Common myeloid progenitor, CD34-positive (primary cell): ENCODE measurements around the gene RTEL1.
"Not testable (repeated sequence)": the region's sequence is repeated elsewhere in the genome, so short reads cannot be mapped to it uniquely, and the experiment has no call there.

Source experiments
- CTCF ChIA-PET: fragments of 350-600 bp; sonication (Branson Sonifier 250); formaldehyde crosslinking; loops from one replicate; lab custom pipeline; 2021; ENCODE audit warnings: antibody characterized with exemption; lab: Charles Lee
- POLR2A ChIA-PET: fragments of 350-600 bp; sonication (Branson Sonifier 250); formaldehyde crosslinking; loops from one replicate; lab custom pipeline; 2021; ENCODE audit warnings: antibody characterized with exemption; lab: Charles Lee
- DNase-seq, 3 donors: peaks; one replicate each; pipeline versions ENCODE4 v3.0.0 to v3.0.0-alpha.2; 2013
- H3K27ac ChIP-seq, 2 experiments: 1 replicate in 1 of 2; 2 replicates in 1 of 2; pipeline ENCODE4 v1.7.0; 2013; ENCODE audit warnings: inconsistent platforms in 2 of 2, low read length in 2 of 2, mild to moderate bottlenecking in 2 of 2, low read depth in 1 of 2, moderate library complexity in 1 of 2; ENCODE audit not compliant: severe bottlenecking in 2 of 2, insufficient read depth in 1 of 2, poor library complexity in 1 of 2
- H3K27me3 ChIP-seq, 5 experiments: replicated peaks in 2 of 5; 1 replicate in 3 of 5; 2 replicates in 2 of 5; pipeline versions ENCODE4 v1.6.1 to v1.7.0; 2013; ENCODE audit warnings: low read length in 4 of 5, mild to moderate bottlenecking in 2 of 5, moderate library complexity in 2 of 5, inconsistent platforms in 1 of 5; ENCODE audit not compliant: insufficient read depth in 5 of 5, control insufficient read depth in 4 of 5
- H3K36me3 ChIP-seq, 4 experiments: 1 replicate in 2 of 4; 2 replicates in 2 of 4; pipeline versions ENCODE4 v1.6.1 to v1.7.0; 2013; ENCODE audit warnings: low read length in 3 of 4, control low read depth in 1 of 4, mild to moderate bottlenecking in 1 of 4; ENCODE audit not compliant: control insufficient read depth in 4 of 4, insufficient read depth in 4 of 4
- H3K4me1 ChIP-seq, 4 experiments: 1 replicate in 3 of 4; 2 replicates in 1 of 4; pipeline versions ENCODE4 v1.6.1 to v1.7.1; 2013; ENCODE audit warnings: low read length in 3 of 4, mild to moderate bottlenecking in 3 of 4, control low read depth in 1 of 4, inconsistent platforms in 1 of 4, moderate library complexity in 1 of 4; ENCODE audit not compliant: control insufficient read depth in 4 of 4, insufficient read depth in 4 of 4; ENCODE audit errors: control extremely low read depth in 1 of 4
- H3K4me3 ChIP-seq, 7 experiments: 1 replicate in 4 of 7; 2 replicates in 3 of 7; pipeline versions ENCODE4 v1.5.1 to v1.7.0; 2013; ENCODE audit warnings: mild to moderate bottlenecking in 7 of 7, low read length in 6 of 7, moderate library complexity in 6 of 7, inconsistent platforms in 2 of 7, low read depth in 2 of 7, control low read depth in 1 of 7; ENCODE audit not compliant: insufficient read depth in 4 of 7, control insufficient read depth in 1 of 7; ENCODE audit errors: extremely low read depth in 1 of 7
- H3K9me3 ChIP-seq, 5 experiments: 1 replicate in 4 of 5; 2 replicates in 1 of 5; pipeline versions ENCODE4 v1.6.1 to v1.7.1; 2013; ENCODE audit warnings: low read length in 4 of 5, mild to moderate bottlenecking in 2 of 5, inconsistent platforms in 1 of 5, low read depth in 1 of 5, moderate library complexity in 1 of 5; ENCODE audit not compliant: control insufficient read depth in 4 of 5, insufficient read depth in 2 of 5; ENCODE audit errors: control extremely low read depth in 1 of 5
- WGBS: methylation state at CpG from one replicate; pipeline ENCODE4 v1.1.5; 2013; ENCODE audit not compliant: insufficient coverage; 5-methylcytosine and 5-hydroxymethylcytosine counted together

The RTEL1 gene

DNA sequence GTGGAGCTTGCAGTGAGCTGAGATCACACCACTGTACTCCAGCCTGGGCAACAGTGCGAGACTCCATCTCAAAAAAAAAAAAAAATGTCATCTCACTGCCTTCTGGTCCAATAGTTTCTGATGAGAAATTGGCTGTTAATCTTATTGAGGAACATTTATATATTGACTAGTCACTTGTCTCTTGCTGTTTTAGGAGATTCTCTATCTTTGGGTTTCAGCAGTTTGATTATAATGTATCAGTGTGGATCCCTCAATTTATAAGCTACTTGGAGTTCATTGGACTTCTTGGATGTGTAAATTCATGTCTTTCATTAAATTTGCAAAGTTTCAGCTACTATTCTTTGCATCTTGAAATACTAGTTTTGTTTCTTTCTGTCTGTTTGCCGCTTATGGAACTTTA lies 60.9 kb downstream of the RTEL1 start:
- Histone ChIP-seq H3K36me3 (peaks cover 17 to 63% (median 32%) of the 10 kb centered on the region in 4 experiments), H3K4me3 (no peak overlapping the region), H3K27me3 (no peaks in the 10 kb centered on the region), H3K27ac (no peak overlapping the region), H3K4me1 (no peaks in the 10 kb centered on the region), H3K9me3 (peaks cover 5 to 22% (median 20%) of the 10 kb centered on the region in 5 experiments)
- CTCF ChIA-PET = interaction anchor here (0.6 to 1.3 kb wide), 3 partner anchors 9 to 119 kb away, joined by 3 to 4 read pairs (median 3); no protein-coding TSS in a partner anchor
- DNase-seq = peak in 2 of 3 donors; percentile 33 to 45
- WGBS = no CpG with 5 or more reads among the region's 2 CpGs
- POLR2A ChIA-PET = no interaction called here

DNA sequence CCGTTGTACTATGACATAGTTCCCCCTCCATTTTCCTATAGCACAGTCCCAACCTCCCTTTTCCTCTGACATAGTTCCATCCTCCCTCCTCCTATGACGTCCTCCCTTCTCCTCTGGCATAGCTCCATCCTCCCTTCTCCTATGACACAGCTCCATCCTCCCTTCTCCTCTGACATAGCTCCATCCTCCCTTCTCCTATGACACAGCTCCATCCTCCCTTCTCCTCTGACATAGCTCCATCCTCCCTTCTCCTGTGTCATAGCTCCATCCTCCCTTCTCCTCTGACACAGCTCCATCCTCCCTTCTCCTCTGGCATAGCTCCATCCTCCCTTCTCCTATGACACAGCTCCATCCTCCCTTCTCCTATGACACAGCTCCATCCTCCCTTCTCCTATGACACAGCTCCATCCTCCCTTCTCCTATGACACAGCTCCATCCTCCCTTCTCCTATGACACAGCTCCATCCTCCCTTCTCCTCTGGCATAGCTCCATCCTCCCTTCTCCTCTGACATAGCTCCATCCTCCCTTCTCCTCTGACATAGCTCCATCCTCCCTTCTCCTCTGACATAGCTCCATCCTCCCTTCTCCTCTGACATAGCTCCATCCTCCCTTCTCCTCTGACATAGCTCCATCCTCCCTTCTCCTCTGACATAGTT lies 65.0 kb downstream of the RTEL1 start:
- ChIA-PET CTCF (interaction anchor here (0.8 to 2.7 kb wide), 2 partner anchors 11 to 15 kb away, joined by 3 to 8 read pairs; partner anchors contain the start of genes ARFRP1 and ZGPAT), POLR2A (interaction anchor here (0.6 kb wide), 1 partner anchor 15 kb away, joined by 3 read pairs; no protein-coding TSS in a partner anchor)
- WGBS = 100% methylated on average over 2 of the region's 2 CpGs
- not testable (repeated sequence) for H3K27ac ChIP-seq, DNase-seq, H3K4me1 ChIP-seq, H3K27me3 ChIP-seq, H3K4me3 ChIP-seq
- Histone ChIP-seq H3K36me3 (peaks cover 8 to 42% (median 14%) of the 10 kb centered on the region in 4 experiments), H3K9me3 (peaks cover 0 to 19% (median 5%) of the 10 kb centered on the region in 5 experiments)

DNA sequence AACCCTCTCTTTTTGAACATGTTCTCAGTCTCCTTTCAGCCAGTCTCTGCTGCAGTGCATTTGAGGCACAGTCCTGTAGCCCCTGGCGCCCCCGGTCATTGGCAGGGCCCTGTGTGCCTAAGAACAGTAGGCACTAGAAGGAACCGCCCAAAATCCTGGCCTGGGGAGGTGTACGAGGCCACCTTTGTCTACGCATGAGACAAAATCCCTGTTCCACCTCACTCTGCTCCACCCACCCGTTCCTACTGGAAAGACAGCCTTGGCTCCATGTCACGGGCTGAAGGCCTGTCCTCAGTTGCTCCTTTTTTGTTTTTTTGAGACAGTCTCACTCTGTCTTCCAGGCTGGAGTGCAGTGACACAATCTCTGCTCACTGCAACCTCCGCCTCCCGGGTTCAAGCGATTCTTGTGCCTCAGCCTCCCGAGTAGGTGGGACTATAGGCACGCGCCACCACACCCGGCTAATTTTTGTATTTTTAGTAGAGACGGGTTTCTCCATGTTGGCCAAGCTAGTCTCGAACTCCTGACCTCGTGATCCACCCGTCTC lies 72.1 kb downstream of the RTEL1 start:
- CTCF ChIA-PET, H3K27me3 ChIP-seq, DNase-seq, H3K4me3 ChIP-seq, H3K9me3 ChIP-seq, POLR2A ChIA-PET, H3K27ac ChIP-seq: not testable (repeated sequence)
- WGBS = 94% methylated on average over 18 of the region's 18 CpGs
- H3K4me1 ChIP-seq = peaks cover 0 to 28% (median 20%) of the 10 kb centered on the region in 4 experiments
- peaks cover 4 to 32% (median 19%) of the 10 kb centered on the region in 4 experiments for H3K36me3 ChIP-seq

DNA sequence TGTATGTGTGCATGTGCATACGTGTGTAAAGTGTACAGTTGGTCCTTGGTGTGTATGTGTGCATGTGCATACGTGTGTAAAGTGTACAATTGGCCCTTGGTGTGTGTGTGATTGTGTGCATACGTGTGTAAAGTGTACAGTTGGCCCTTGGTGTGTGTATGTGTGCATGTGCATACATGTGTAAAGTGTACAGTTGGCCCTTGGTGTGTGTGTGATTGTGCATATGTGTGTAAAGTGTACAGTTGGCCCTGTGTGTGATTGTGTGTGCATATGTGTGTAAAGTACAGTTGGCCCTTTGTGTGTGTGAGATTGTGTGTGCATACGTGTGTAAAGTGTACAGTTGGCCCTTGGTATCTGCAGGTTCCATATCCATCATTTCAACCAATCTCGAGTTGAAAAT lies 73.3 kb downstream of the RTEL1 start:
- no peak for DNase-seq
- Histone ChIP-seq H3K4me3 (no peak overlapping the region), H3K36me3 (peaks cover 4 to 41% (median 21%) of the 10 kb centered on the region in 4 experiments), H3K27me3 (no peaks in the 10 kb centered on the region), H3K9me3 (no peaks in the 10 kb centered on the region), H3K4me1 (peaks cover 0 to 35% (median 21%) of the 10 kb centered on the region in 4 experiments), H3K27ac (no peak overlapping the region)
- CTCF ChIA-PET = no interaction called here
- WGBS = 100% methylated on average over 1 of the region's 5 CpGs
- POLR2A ChIA-PET = no interaction called here

DNA sequence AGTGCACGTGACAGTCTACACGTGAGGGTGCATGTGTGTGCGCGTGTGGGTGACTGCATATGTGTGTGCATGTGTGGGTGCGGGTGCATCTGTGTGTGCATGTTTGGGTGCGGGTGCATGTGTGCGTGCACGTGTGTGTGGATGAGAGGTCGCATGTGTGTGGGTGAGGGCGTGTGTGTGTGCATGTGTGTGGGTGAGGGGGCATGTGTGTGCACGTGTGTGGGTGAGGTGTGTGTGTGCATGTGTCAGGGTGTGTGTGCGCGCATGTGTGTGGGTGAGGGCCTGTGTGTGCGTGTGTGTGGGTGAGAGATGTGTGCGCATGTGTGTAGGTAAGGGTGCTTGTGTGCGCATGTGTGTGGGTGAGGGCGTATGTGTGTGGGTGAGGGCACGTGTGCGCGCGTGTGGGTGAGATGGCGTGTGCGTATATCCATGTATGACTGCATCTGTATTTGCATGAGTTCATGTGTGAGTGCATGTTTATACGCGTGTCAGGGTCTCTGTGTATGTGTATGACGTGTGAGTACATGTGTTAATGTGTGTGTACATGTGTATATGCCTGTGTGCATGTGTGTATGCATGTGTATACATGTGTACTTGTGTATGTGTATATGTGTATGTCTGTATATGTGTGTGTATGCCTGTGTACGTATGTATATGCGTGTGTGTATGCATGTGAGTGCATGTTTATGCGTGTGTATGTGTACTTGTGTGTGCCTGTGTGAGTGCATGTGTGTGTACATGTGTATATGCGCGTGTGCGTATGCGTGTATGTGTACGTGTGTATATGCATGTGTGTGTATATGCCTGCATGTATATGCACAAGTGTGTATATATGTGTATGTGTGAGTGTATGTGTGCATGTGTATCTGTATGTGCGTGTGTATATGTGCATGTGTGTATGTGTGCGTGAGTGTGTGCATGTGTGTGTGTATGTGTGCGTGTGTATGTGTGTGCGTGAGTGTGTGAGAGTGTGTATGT lies 74.3 kb downstream of the RTEL1 start:
- WGBS = 87% methylated on average over 27 of the region's 38 CpGs
- CTCF ChIA-PET = no interaction called here
- H3K4me1 ChIP-seq = peaks cover 0 to 44% (median 28%) of the 10 kb centered on the region in 4 experiments

DNA sequence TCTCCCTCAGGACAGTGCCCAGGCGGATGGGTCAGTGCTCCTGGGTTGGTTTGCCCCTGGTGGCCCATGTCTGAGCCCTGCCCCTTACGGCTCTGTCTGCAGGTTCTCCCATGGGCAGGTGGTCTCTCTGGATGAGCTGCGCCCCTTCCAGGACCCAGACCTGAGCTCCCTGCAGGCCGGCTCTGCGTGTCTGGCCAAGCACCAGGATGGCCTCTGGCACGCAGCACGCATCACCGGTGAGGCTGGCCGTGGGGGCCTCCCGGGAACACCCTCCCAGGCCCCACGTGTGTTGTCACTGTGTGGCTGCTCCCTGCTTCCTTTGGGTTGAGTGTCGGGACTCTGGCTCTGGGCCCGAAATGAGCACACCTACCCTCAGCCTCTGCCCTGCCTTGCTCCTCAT lies 75.0 kb downstream of the RTEL1 start:
- over 99% methylated on average over 13 of the region's 13 CpGs for WGBS
- H3K4me1 ChIP-seq = peaks cover 0 to 45% (median 31%) of the 10 kb centered on the region in 4 experiments

More for the DNA sequence above, 74.3 kb downstream of the RTEL1 start:
- POLR2A ChIA-PET = no interaction called here
- Histone ChIP-seq H3K36me3 (peaks cover 2 to 41% (median 20%) of the 10 kb centered on the region in 4 experiments), H3K9me3 (no peaks in the 10 kb centered on the region), H3K27me3 (no peaks in the 10 kb centered on the region), H3K27ac (no peak overlapping the region), H3K4me3 (no peak overlapping the region)
- no peak for DNase-seq

More for the DNA sequence above, 75.0 kb downstream of the RTEL1 start:
- Histone ChIP-seq H3K27ac (no peak overlapping the region), H3K27me3 (no peaks in the 10 kb centered on the region), H3K9me3 (no peaks in the 10 kb centered on the region), H3K4me3 (no peak overlapping the region), H3K36me3 (peaks cover 2 to 41% (median 20%) of the 10 kb centered on the region in 4 experiments)
- no peak for DNase-seq
- ChIA-PET POLR2A (no interaction called here), CTCF (interaction anchor here (1.1 kb wide), 1 partner anchor 17 kb away, joined by 4 read pairs; no protein-coding TSS in a partner anchor)
